ENCODE data around the gene MCM7.

The MCM7 gene

GRCh38 chr7:100122067-100122466, 20.9 kb upstream of the MCM7 start:
- no peak for DNase-seq

GRCh38 chr7:100120733-100121036, 19.5 kb upstream of the MCM7 start:
- DNase-seq, result no peak

GRCh38 chr7:100119970-100120732, 19.0 kb upstream of the MCM7 start:
- DNase-seq, result peak; percentile 58

GRCh38 chr7:100119072-100119969, 18.1 kb upstream of the MCM7 start, which contains the start of the genes CNPY4 and TAF6:
TSS of gene CNPY4 (plus strand) at chr7:100119634. CDS start at chr7:100119745, 111 bp downstream.
TSS of gene TAF6 (minus strand) at chr7:100119358. CDS start at chr7:100114209, 5,149 bp downstream.
- peak; percentile 90 for DNase-seq

GRCh38 chr7:100118388-100119071, 17.3 kb upstream of the MCM7 start:
- no peak for DNase-seq

GRCh38 chr7:100115026-100115425, 13.8 kb upstream of the MCM7 start:
- DNase-seq, result no peak

- DNase-seq, result no peak
Observed at GRCh38 chr7:100111914-100112313, 10.7 kb upstream of the MCM7 start.

- DNase-seq, result no peak
Observed at GRCh38 chr7:100111156-100111555, 10.0 kb upstream of the MCM7 start.

- no peak for DNase-seq
Observed at GRCh38 chr7:100109521-100110163, 8.4 kb upstream of the MCM7 start.

- no peak for DNase-seq
Observed at GRCh38 chr7:100107890-100108289, 6.7 kb upstream of the MCM7 start.

- no peak for DNase-seq
Observed at GRCh38 chr7:100107125-100107737, 6.0 kb upstream of the MCM7 start.

- DNase-seq, result no peak
Observed at GRCh38 chr7:100106633-100107032, 5.4 kb upstream of the MCM7 start.

GRCh38 chr7:100105534-100105933, 4.3 kb upstream of the MCM7 start:
- DNase-seq, result no peak

GRCh38 chr7:100102950-100103840, 2.0 kb upstream of the MCM7 start:
- DNase-seq, result no peak

- peak; percentile 87 for DNase-seq
Observed at GRCh38 chr7:100100420-100101015, 679 bp downstream of the MCM7 start.

GRCh38 chr7:100099452-100099851, 1.7 kb downstream of the MCM7 start:
- no peak for DNase-seq

GRCh38 chr7:100098913-100099312, 2.3 kb downstream of the MCM7 start:
- no peak for DNase-seq

GRCh38 chr7:100095704-100096103, 5.5 kb downstream of the MCM7 start:
- DNase-seq, result no peak

GRCh38 chr7:100095289-100095688, 5.9 kb downstream of the MCM7 start:
- DNase-seq, result no peak

- DNase-seq, result no peak
Observed at GRCh38 chr7:100093925-100094486, 7.2 kb downstream of the MCM7 start.

Measured in effector CD8-positive, alpha-beta T cell (primary cell).